GM18511 (cell line): ENCODE measurements around the gene MPDU1.

Source experiments
- ATAC-seq: cut with Tn5 transposase; IDR thresholded peaks from one replicate; pipeline ENCODE4 v1.9.1; 2021; ENCODE audit warnings: mild to moderate bottlenecking, moderate library complexity; ENCODE audit not compliant: unreplicated experiment

The MPDU1 gene

GRCh38 chr17:7560172-7561027, 23.3 kb upstream of the MPDU1 start:
- ATAC-seq = no peak

- ATAC-seq = peak; percentile 61
Measured at GRCh38 chr17:7561028-7561575, 22.6 kb upstream of the MPDU1 start.

- ATAC-seq = peak; percentile 65
Measured at GRCh38 chr17:7561589-7562207, 22.0 kb upstream of the MPDU1 start, which contains the start of gene SENP3. TSS of gene SENP3 (plus strand) at chr17:7561919. CDS start at chr17:7563077, 1,158 bp downstream.

- no peak for ATAC-seq
Measured at GRCh38 chr17:7562208-7562605, 21.4 kb upstream of the MPDU1 start.

- no peak for ATAC-seq
Measured at GRCh38 chr17:7563115-7563869, 20.4 kb upstream of the MPDU1 start.

GRCh38 chr17:7569571-7569970, 14.1 kb upstream of the MPDU1 start:
- no peak for ATAC-seq

- no peak for ATAC-seq
Measured at GRCh38 chr17:7570351-7570750, 13.3 kb upstream of the MPDU1 start.

- no peak for ATAC-seq
Measured at GRCh38 chr17:7572338-7572587, 11.4 kb upstream of the MPDU1 start.

GRCh38 chr17:7572588-7573323, 10.9 kb upstream of the MPDU1 start:
- peak; percentile 90 for ATAC-seq

- peak; percentile 34 for ATAC-seq
Measured at GRCh38 chr17:7573324-7574080, 10.2 kb upstream of the MPDU1 start.

- no peak for ATAC-seq
Measured at GRCh38 chr17:7574176-7574953, 9.3 kb upstream of the MPDU1 start.

- ATAC-seq = no peak
Measured at GRCh38 chr17:7575481-7575883, 8.2 kb upstream of the MPDU1 start.

GRCh38 chr17:7575959-7576358, 7.7 kb upstream of the MPDU1 start:
- ATAC-seq = no peak

GRCh38 chr17:7576432-7576937, 7.2 kb upstream of the MPDU1 start:
- no peak for ATAC-seq

GRCh38 chr17:7577327-7578199, 6.1 kb upstream of the MPDU1 start:
- ATAC-seq = no peak

- ATAC-seq = peak; percentile 67
Measured at GRCh38 chr17:7579001-7579833, 4.4 kb upstream of the MPDU1 start, which contains the start of gene CD68. TSS of gene CD68 (plus strand) at chr17:7579638. CDS start at chr17:7579678, 40 bp downstream.
